ENCODE results near the gene CYP4A22. TPM values are rescaled to one million over a fixed set of nuclear protein-coding genes. Genes with fewer than 3 reads are reported as not detected.
"Not testable (repeated sequence)": the region's sequence is repeated elsewhere in the genome, so short reads cannot be mapped to it uniquely, and the experiment has no call there.

The CYP4A22 gene
- polyA plus RNA-seq, 1 of the 3 experiments (the other 2 are of a cell fraction) = not detected

- no peaks in the 10 kb centered on the region for H3K36me3 ChIP-seq (replicated peaks in 1 of 2; ENCODE audit: control insufficient read depth in 1 of 2, insufficient read depth in 2 of 2, low read length in 1 of 2)
- H3K4me2 ChIP-seq = no peak overlapping the region
- H3F3A ChIP-seq (replicated peaks; ENCODE audit: insufficient read depth) = no peaks in the 10 kb centered on the region
- CTCF ChIA-PET = no interaction called here
- POLR2A ChIA-PET = interaction anchor here (1.0 kb wide), 1 partner anchor 10 kb away, joined by 3 read pairs; no protein-coding TSS in a partner anchor
- H3K4me3 ChIP-seq (ENCODE audit: low read depth in 2 of 2, low read length in 1 of 2) = no peak overlapping the region
- no peaks in the 10 kb centered on the region for H4K20me1 ChIP-seq (ENCODE audit: insufficient read depth)
- WGBS (ENCODE audit: low lambda C conversion rate) = 65% methylated on average over 1 of the region's 1 CpG
- H3K9me3 ChIP-seq = no peaks in the 10 kb centered on the region
- no peaks in the 10 kb centered on the region for H3K79me2 ChIP-seq (ENCODE audit: insufficient read depth)
- DNase-seq = no peak
- H2AFZ ChIP-seq (ENCODE audit: low read depth) = no peak overlapping the region
- TF ChIP-seq TCF12 (IDR thresholded peaks at IDR 0.05) (no peak), RAD21 (IDR thresholded peaks at IDR 0.05; ENCODE audit: low read length) (no peak), PBX3 (IDR thresholded peaks at IDR 0.05) (no peak), FOXM1 (IDR thresholded peaks at IDR 0.05; ENCODE audit: low read depth) (no peak), CTCF (IDR thresholded peaks at IDR 0.05) (no peak), EZH2phosphoT487 (IDR thresholded peaks at IDR 0.05; ENCODE audit: borderline replicate concordance, low read depth) (no peak), YY1 (IDR thresholded peaks at IDR 0.05; ENCODE audit: low read depth) (no peak), NFIC (IDR thresholded peaks at IDR 0.05; ENCODE audit: borderline replicate concordance) (no peak), SIN3A (IDR thresholded peaks at IDR 0.05; ENCODE audit: borderline replicate concordance, low read depth, low read length) (no peak), SMC3 (IDR thresholded peaks at IDR 0.05; ENCODE audit: low read depth, low read length) (no peak), MEF2A (IDR thresholded peaks at IDR 0.05; ENCODE audit: borderline replicate concordance, low read depth) (no peak)
- H3K9me2 ChIP-seq = no peaks in the 10 kb centered on the region
- H3K27me3 ChIP-seq (ENCODE audit: insufficient read depth) = no peaks in the 10 kb centered on the region; the same call in 1 of the 2 replicates
- no peak overlapping the region for H3K9ac ChIP-seq
- no peak overlapping the region for H3K27ac ChIP-seq (ENCODE audit: low read depth in 2 of 2, low read length in 1 of 2)
- H3K4me1 ChIP-seq (ENCODE audit: control insufficient read depth in 1 of 2, insufficient read depth in 2 of 2, low read depth in 1 of 2, low read length in 1 of 2) = no peaks in the 10 kb centered on the region
Measured at GRCh38 chr1:47128221-47128620, 9.0 kb upstream of the CYP4A22 start.

GRCh38 chr1:47128854-47129253 is 8.4 kb upstream of the CYP4A22 start:
- CTCF ChIA-PET; H3K79me2 ChIP-seq (ENCODE audit: insufficient read depth); H3K4me2 ChIP-seq; H3K9me2 ChIP-seq; H2AFZ ChIP-seq (ENCODE audit: low read depth); H3K36me3 ChIP-seq (replicated peaks in 1 of 2; ENCODE audit: control insufficient read depth in 1 of 2, insufficient read depth in 2 of 2, low read length in 1 of 2); H3K4me1 ChIP-seq (ENCODE audit: control insufficient read depth in 1 of 2, insufficient read depth in 2 of 2, low read depth in 1 of 2, low read length in 1 of 2); H4K20me1 ChIP-seq (ENCODE audit: insufficient read depth); DNase-seq; H3F3A ChIP-seq (replicated peaks; ENCODE audit: insufficient read depth); H3K4me3 ChIP-seq (ENCODE audit: low read depth in 2 of 2, low read length in 1 of 2); H3K9me3 ChIP-seq; H3K27ac ChIP-seq (ENCODE audit: low read depth in 2 of 2, low read length in 1 of 2); H3K27me3 ChIP-seq (ENCODE audit: insufficient read depth); H3K9ac ChIP-seq; POLR2A ChIA-PET: not testable (repeated sequence)
- WGBS (ENCODE audit: low lambda C conversion rate) = 24% methylated on average over 2 of the region's 2 CpGs

GRCh38 chr1:47129489-47130230 is 7.6 kb upstream of the CYP4A22 start:
- H3F3A ChIP-seq (replicated peaks; ENCODE audit: insufficient read depth); H3K9me3 ChIP-seq; H3K4me3 ChIP-seq (ENCODE audit: low read depth in 2 of 2, low read length in 1 of 2); H3K79me2 ChIP-seq (ENCODE audit: insufficient read depth); DNase-seq; POLR2A ChIA-PET; H3K36me3 ChIP-seq (replicated peaks in 1 of 2; ENCODE audit: control insufficient read depth in 1 of 2, insufficient read depth in 2 of 2, low read length in 1 of 2); H3K27me3 ChIP-seq (ENCODE audit: insufficient read depth); CTCF ChIA-PET; H3K4me2 ChIP-seq; H3K4me1 ChIP-seq (ENCODE audit: control insufficient read depth in 1 of 2, insufficient read depth in 2 of 2, low read depth in 1 of 2, low read length in 1 of 2); H3K27ac ChIP-seq (ENCODE audit: low read depth in 2 of 2, low read length in 1 of 2); H3K9me2 ChIP-seq; H4K20me1 ChIP-seq (ENCODE audit: insufficient read depth); H2AFZ ChIP-seq (ENCODE audit: low read depth); H3K9ac ChIP-seq: not testable (repeated sequence)
- 46% methylated on average over 7 of the region's 8 CpGs for WGBS (ENCODE audit: low lambda C conversion rate)

GRCh38 chr1:47132665-47133064 is 4.6 kb upstream of the CYP4A22 start:
- H4K20me1 ChIP-seq (ENCODE audit: insufficient read depth); H3K9me2 ChIP-seq; H3K4me2 ChIP-seq; H3K4me1 ChIP-seq (ENCODE audit: control insufficient read depth in 1 of 2, insufficient read depth in 2 of 2, low read depth in 1 of 2, low read length in 1 of 2); H3K9ac ChIP-seq; H3K9me3 ChIP-seq; DNase-seq; H3K4me3 ChIP-seq (ENCODE audit: low read depth in 2 of 2, low read length in 1 of 2); H3F3A ChIP-seq (replicated peaks; ENCODE audit: insufficient read depth); H3K36me3 ChIP-seq (replicated peaks in 1 of 2; ENCODE audit: control insufficient read depth in 1 of 2, insufficient read depth in 2 of 2, low read length in 1 of 2); H3K27me3 ChIP-seq (ENCODE audit: insufficient read depth); POLR2A ChIA-PET; CTCF ChIA-PET; H3K27ac ChIP-seq (ENCODE audit: low read depth in 2 of 2, low read length in 1 of 2); H2AFZ ChIP-seq (ENCODE audit: low read depth); H3K79me2 ChIP-seq (ENCODE audit: insufficient read depth): not testable (repeated sequence)
- 46% methylated on average over 3 of the region's 3 CpGs for WGBS (ENCODE audit: low lambda C conversion rate)

Measured in SK-N-SH (cell line).